Testis (tissue), 2 donors: ENCODE data around the gene ZNF205.
"Not testable (repeated sequence)": the region's sequence is repeated elsewhere in the genome, so short reads cannot be mapped to it uniquely, and the experiment has no call there.

ENCODE experiments used
- CTCF ChIP-seq, 3 experiments: fragments of 450-650 bp in 2 of 3; fragments of 200-600 bp in 1 of 3; sonication (generic) in 1 of 3; IDR thresholded peaks; one replicate each; pipeline ENCODE4 v1.5.1; 2016 to 2019; ENCODE audit warnings: antibody characterized with exemption in 3 of 3, mild to moderate bottlenecking in 2 of 3, moderate library complexity in 1 of 3
- POLR2A ChIP-seq: fragments of 450-650 bp; IDR thresholded peaks from one replicate; pipeline ENCODE4 v1.6.1; 2017; ENCODE audit warnings: antibody characterized with exemption, mild to moderate bottlenecking, moderate library complexity

- TF ChIP-seq CTCF (IDR thresholded peaks at IDR 0.05); POLR2A: not testable (repeated sequence)
These were observed 29.0 kb upstream of the ZNF205 start for GRCh38 chr16:3083408-3083807.
